C4-2B (cell line): ENCODE results near the gene PPM1F.

ENCODE experiments used
- H3K27ac ChIP-seq: fragments of 450-650 bp; 2 replicates; pipeline ENCODE4 v1.5.1; 2017
- ZFX ChIP-seq: fragments of 450-650 bp; IDR thresholded peaks from 2 replicates; pipeline ENCODE4 v1.6.1; 2017
- TF ChIP-seq, protein P1 (sequence below): fragments of 450-650 bp; conservative IDR thresholded peaks from 2 replicates; pipeline ENCODE4 v1.5.1; 2017; ENCODE audit warnings: mild to moderate bottlenecking

The PPM1F gene

DNA sequence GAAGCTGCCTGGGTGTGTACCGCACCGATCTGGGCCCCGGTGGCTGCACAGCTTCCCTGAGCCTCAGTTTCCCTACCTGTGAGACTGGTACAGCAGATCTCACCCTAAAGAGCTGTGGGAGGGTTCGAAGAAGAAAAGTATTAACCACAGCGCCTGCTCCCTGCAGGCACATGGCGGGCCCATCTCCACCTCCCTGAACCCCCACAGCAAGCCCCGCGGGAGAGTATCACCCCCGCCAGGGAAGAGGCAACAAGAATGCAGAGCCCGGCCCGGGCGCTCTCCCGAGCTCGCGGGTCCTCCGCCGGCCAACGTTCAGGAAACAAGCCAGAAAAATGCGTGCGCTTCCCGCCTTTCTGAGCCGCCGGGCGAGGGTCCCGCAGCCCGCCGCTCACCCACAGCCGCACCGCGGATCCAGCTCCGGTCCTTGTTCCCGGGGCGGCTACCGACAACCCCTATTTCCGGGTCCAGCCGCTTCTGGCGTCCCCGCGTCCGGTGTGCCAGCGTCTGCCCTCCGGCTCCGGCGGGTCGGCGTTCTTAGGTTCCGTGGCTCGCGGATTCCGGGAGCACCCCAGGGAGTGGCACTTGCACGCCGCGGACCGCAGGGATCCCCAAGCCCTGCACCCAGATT, 29.8 kb upstream of the PPM1F start, which contains the start of gene TOP3B:
Gene TOP3B (minus strand): TSS at position 450 of the 628 bp plus-strand sequence. CDS start 7,078 bp downstream, outside the sequence.
- peak within 1 kb of the TSS; percentile 89 for H3K27ac ChIP-seq
- no peak for TF ChIP-seq ZFX
- TF ChIP-seq, protein P1, sequence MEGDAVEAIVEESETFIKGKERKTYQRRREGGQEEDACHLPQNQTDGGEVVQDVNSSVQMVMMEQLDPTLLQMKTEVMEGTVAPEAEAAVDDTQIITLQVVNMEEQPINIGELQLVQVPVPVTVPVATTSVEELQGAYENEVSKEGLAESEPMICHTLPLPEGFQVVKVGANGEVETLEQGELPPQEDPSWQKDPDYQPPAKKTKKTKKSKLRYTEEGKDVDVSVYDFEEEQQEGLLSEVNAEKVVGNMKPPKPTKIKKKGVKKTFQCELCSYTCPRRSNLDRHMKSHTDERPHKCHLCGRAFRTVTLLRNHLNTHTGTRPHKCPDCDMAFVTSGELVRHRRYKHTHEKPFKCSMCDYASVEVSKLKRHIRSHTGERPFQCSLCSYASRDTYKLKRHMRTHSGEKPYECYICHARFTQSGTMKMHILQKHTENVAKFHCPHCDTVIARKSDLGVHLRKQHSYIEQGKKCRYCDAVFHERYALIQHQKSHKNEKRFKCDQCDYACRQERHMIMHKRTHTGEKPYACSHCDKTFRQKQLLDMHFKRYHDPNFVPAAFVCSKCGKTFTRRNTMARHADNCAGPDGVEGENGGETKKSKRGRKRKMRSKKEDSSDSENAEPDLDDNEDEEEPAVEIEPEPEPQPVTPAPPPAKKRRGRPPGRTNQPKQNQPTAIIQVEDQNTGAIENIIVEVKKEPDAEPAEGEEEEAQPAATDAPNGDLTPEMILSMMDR: no peak

DNA sequence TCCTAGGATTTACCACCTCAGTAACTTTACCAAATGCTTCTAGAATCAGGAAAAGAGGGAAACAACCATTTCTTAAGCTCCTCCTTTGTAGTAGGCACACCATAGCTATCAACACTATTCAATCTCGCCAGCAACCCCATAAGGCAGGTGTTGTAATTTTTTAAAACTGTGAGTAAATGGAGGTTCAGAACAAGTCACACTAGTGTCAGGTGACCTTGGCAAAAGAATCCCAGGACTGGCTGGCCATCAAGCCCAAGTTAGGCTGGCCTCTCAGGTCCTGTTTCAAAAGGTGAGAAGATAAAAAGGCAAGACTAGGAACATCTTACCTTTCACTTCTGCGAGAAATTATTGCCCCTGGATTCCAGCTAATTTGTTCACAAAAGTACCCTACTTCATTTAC, 29.2 kb upstream of the PPM1F start:
- TF ChIP-seq, protein P1: no peak
- no peak for TF ChIP-seq ZFX
- H3K27ac ChIP-seq: peak overlapping the region; percentile 89

- H3K27ac ChIP-seq: no peak overlapping the region
- TF ChIP-seq ZFX: no peak
- TF ChIP-seq, protein P1: no peak
These were observed 27.9 kb upstream of the PPM1F start for GRCh38 chr22:21980547-21980946.

DNA sequence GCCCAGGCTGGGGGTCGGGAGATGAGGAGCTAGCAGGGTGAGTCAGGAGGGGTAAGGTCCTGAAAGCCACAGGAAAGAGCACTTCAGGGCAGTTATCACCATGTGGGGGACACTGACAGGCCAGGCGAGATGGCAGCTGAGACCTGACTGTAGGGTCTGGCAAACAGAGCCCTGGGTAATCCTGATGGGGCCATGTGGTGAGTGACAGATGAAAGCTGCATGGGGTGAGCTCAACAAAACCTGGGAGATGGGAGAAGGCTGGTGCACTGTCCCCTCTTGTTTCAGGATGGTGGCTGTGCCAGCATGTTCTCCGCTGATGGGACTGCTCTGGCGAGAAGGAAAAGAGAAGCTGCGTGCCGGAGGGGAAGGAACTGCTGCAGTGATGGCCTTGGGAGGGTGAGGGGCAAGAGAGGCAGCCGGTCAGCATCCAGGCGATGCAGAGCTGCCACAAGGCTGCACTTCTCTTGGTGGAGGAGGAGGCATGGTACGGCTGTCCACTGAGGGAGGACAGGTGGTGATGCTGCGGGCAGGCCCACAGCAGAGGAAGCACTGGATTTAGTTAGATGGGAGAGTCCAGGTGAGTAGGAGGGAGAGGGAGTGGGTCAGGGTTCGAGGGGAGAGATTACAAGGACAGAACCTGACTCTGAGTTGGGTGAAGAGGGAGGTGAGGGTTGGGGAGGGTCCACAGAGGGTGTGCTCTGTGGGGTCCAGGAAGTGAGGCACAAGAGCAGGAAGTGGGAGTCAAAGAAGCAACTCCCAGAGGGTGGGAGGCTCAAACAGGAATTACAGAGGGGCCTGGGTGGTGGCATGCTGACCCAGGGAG, 26.1 kb upstream of the PPM1F start:
- no peak overlapping the region for H3K27ac ChIP-seq
- TF ChIP-seq ZFX: no peak
- TF ChIP-seq, protein P1: no peak

GRCh38 chr22:21977814-21978213, 25.2 kb upstream of the PPM1F start:
- TF ChIP-seq ZFX: no peak
- TF ChIP-seq, protein P1: no peak
- H3K27ac ChIP-seq: no peak overlapping the region

- TF ChIP-seq ZFX: no peak
- TF ChIP-seq, protein P1: no peak
- H3K27ac ChIP-seq: no peak overlapping the region
These were observed 23.3 kb upstream of the PPM1F start for GRCh38 chr22:21975854-21976345.

- TF ChIP-seq, protein P1: no peak
- no peak for TF ChIP-seq ZFX
- H3K27ac ChIP-seq: no peak overlapping the region
These were observed 22.6 kb upstream of the PPM1F start for GRCh38 chr22:21975273-21975672.
